Mucosa of rectum (tissue), 2 donors: Measurements from ENCODE around the gene MELK.
"Not testable (repeated sequence)": the region's sequence is repeated elsewhere in the genome, so short reads cannot be mapped to it uniquely, and the experiment has no call there.

ENCODE experiments used
- H3K27ac ChIP-seq, 2 donors: one replicate each; pipeline ENCODE4 v1.7.0; 2013; ENCODE audit warnings: inconsistent platforms in 2 of 2, low read depth in 2 of 2, low read length in 2 of 2
- H3K27me3 ChIP-seq, 2 donors: one replicate each; pipeline ENCODE4 v1.7.0; 2013; ENCODE audit warnings: low read length in 2 of 2; ENCODE audit not compliant: control insufficient read depth in 2 of 2, insufficient read depth in 2 of 2
- H3K36me3 ChIP-seq, 2 donors: one replicate each; pipeline ENCODE4 v1.7.0; 2013; ENCODE audit warnings: low read length in 2 of 2; ENCODE audit not compliant: control insufficient read depth in 2 of 2, insufficient read depth in 2 of 2
- H3K4me1 ChIP-seq, 2 donors: one replicate each; pipeline ENCODE4 v1.7.0; 2013; ENCODE audit warnings: low read length in 2 of 2, mild to moderate bottlenecking in 1 of 2; ENCODE audit not compliant: control insufficient read depth in 2 of 2, insufficient read depth in 2 of 2
- H3K4me3 ChIP-seq, 2 donors: one replicate each; pipeline ENCODE4 v1.7.0; 2013; ENCODE audit warnings: low read length in 2 of 2
- H3K9ac ChIP-seq, 2 donors: one replicate each; pipeline ENCODE4 v1.7.0; 2013; ENCODE audit warnings: low read length in 2 of 2, low read depth in 1 of 2, mild to moderate bottlenecking in 1 of 2
- H3K9me3 ChIP-seq, 2 donors: one replicate each; pipeline ENCODE4 v1.7.0; 2013; ENCODE audit warnings: low read length in 2 of 2; ENCODE audit not compliant: control insufficient read depth in 2 of 2
- donor health status: healthy.
- donor health status: Normal muscosa, but diverticular disease.

The MELK gene

GRCh38 chr9:36550135-36550534 lies 22.6 kb upstream of the MELK start:
- Histone ChIP-seq H3K9ac (no peak overlapping the region), H3K27ac (no peak overlapping the region), H3K9me3 (no peaks in the 10 kb centered on the region), H3K4me3 (no peak overlapping the region), H3K27me3 (no peaks in the 10 kb centered on the region), H3K36me3 (no peaks in the 10 kb centered on the region), H3K4me1 (no peaks in the 10 kb centered on the region)

GRCh38 chr9:36550631-36551098 lies 22.0 kb upstream of the MELK start:
- not testable (repeated sequence) for H3K27ac ChIP-seq, H3K4me3 ChIP-seq, H3K9me3 ChIP-seq, H3K36me3 ChIP-seq, H3K9ac ChIP-seq, H3K4me1 ChIP-seq, H3K27me3 ChIP-seq

GRCh38 chr9:36551129-36551528 lies 21.6 kb upstream of the MELK start:
- H3K4me3 ChIP-seq: no peak overlapping the region
- no peaks in the 10 kb centered on the region for H3K9me3 ChIP-seq
- no peaks in the 10 kb centered on the region for H3K4me1 ChIP-seq
- no peaks in the 10 kb centered on the region for H3K36me3 ChIP-seq
- no peaks in the 10 kb centered on the region for H3K27me3 ChIP-seq
- H3K27ac ChIP-seq: no peak overlapping the region
- H3K9ac ChIP-seq: no peak overlapping the region

GRCh38 chr9:36551910-36552309 lies 20.8 kb upstream of the MELK start:
- no peak overlapping the region for H3K4me3 ChIP-seq
- H3K9ac ChIP-seq: no peak overlapping the region
- no peaks in the 10 kb centered on the region for H3K27me3 ChIP-seq
- H3K9me3 ChIP-seq: no peaks in the 10 kb centered on the region
- H3K36me3 ChIP-seq: no peaks in the 10 kb centered on the region
- H3K4me1 ChIP-seq: no peaks in the 10 kb centered on the region
- H3K27ac ChIP-seq: no peak overlapping the region

GRCh38 chr9:36559036-36559695 lies 13.5 kb upstream of the MELK start:
- no peaks in the 10 kb centered on the region for H3K4me1 ChIP-seq
- no peak overlapping the region for H3K9ac ChIP-seq
- H3K4me3 ChIP-seq: no peak overlapping the region
- H3K9me3 ChIP-seq: no peaks in the 10 kb centered on the region
- no peak overlapping the region for H3K27ac ChIP-seq
- H3K27me3 ChIP-seq: no peaks in the 10 kb centered on the region
- H3K36me3 ChIP-seq: no peaks in the 10 kb centered on the region

GRCh38 chr9:36560771-36561170 lies 11.9 kb upstream of the MELK start:
- Histone ChIP-seq H3K9me3 (no peaks in the 10 kb centered on the region), H3K27ac (no peak overlapping the region), H3K27me3 (no peaks in the 10 kb centered on the region), H3K36me3 (no peaks in the 10 kb centered on the region), H3K9ac (no peak overlapping the region), H3K4me3 (no peak overlapping the region), H3K4me1 (no peaks in the 10 kb centered on the region)

GRCh38 chr9:36562801-36563200 lies 9.9 kb upstream of the MELK start:
- H3K27ac ChIP-seq, H3K4me1 ChIP-seq, H3K9me3 ChIP-seq, H3K9ac ChIP-seq, H3K36me3 ChIP-seq, H3K4me3 ChIP-seq, H3K27me3 ChIP-seq: not testable (repeated sequence)

- H3K9me3 ChIP-seq: no peaks in the 10 kb centered on the region
- no peak overlapping the region for H3K4me3 ChIP-seq
- H3K27ac ChIP-seq: no peak overlapping the region
- H3K36me3 ChIP-seq: no peaks in the 10 kb centered on the region
- no peaks in the 10 kb centered on the region for H3K27me3 ChIP-seq
- H3K9ac ChIP-seq: no peak overlapping the region
- H3K4me1 ChIP-seq: no peaks in the 10 kb centered on the region
Measured at GRCh38 chr9:36566813-36567221, 5.9 kb upstream of the MELK start.

GRCh38 chr9:36568681-36569080 lies 4.0 kb upstream of the MELK start:
- not testable (repeated sequence) for H3K4me1 ChIP-seq, H3K27me3 ChIP-seq, H3K36me3 ChIP-seq, H3K9ac ChIP-seq, H3K9me3 ChIP-seq, H3K27ac ChIP-seq, H3K4me3 ChIP-seq

- no peaks in the 10 kb centered on the region for H3K27me3 ChIP-seq
- H3K4me1 ChIP-seq: peaks cover 4 to 6% of the 10 kb centered on the region in 2 donors
- no peak overlapping the region for H3K9ac ChIP-seq
- H3K27ac ChIP-seq: no peak overlapping the region
- H3K4me3 ChIP-seq: no peak overlapping the region
- no peaks in the 10 kb centered on the region for H3K9me3 ChIP-seq
- H3K36me3 ChIP-seq: no peaks in the 10 kb centered on the region
Measured at GRCh38 chr9:36571333-36571732, 1.4 kb upstream of the MELK start.

GRCh38 chr9:36574045-36574444 lies 1.4 kb downstream of the MELK start:
- H3K9me3 ChIP-seq, H3K36me3 ChIP-seq, H3K4me1 ChIP-seq, H3K27me3 ChIP-seq, H3K27ac ChIP-seq: not testable (repeated sequence)
- H3K9ac ChIP-seq: peak overlapping the region in 1 of 2 donors; percentile 26
- peak overlapping the region in 1 of 2 donors; percentile 86 for H3K4me3 ChIP-seq
